HG03066 (cell line): ENCODE data around the gene SGCG.

ENCODE experiments used
- ATAC-seq: cut with Tn5 transposase; IDR thresholded peaks from one replicate; pipeline ENCODE4 v1.9.1; 2021; ENCODE audit warnings: low read depth; ENCODE audit not compliant: unreplicated experiment

The SGCG gene

GRCh38 chr13:23323946-23324709, 143.3 kb downstream of the SGCG start:
- ATAC-seq, result no peak

- ATAC-seq, result peak; percentile 38
Measured at GRCh38 chr13:23325191-23325590, 144.4 kb downstream of the SGCG start.

- no peak for ATAC-seq
Measured at GRCh38 chr13:23330356-23330755, 149.6 kb downstream of the SGCG start.

- no peak for ATAC-seq
Measured at GRCh38 chr13:23339225-23339624, 158.4 kb downstream of the SGCG start.

- no peak for ATAC-seq
Measured at GRCh38 chr13:23344931-23345595, 164.3 kb downstream of the SGCG start.

GRCh38 chr13:23347601-23348000, 166.8 kb downstream of the SGCG start:
- ATAC-seq, result no peak

GRCh38 chr13:23348262-23349127, 167.7 kb downstream of the SGCG start:
- ATAC-seq, result no peak

- no peak for ATAC-seq
Measured at GRCh38 chr13:23349161-23349897, 168.6 kb downstream of the SGCG start.

GRCh38 chr13:23350009-23350408, 169.2 kb downstream of the SGCG start:
- no peak for ATAC-seq

GRCh38 chr13:23352161-23352560, 171.4 kb downstream of the SGCG start:
- ATAC-seq, result no peak

- no peak for ATAC-seq
Measured at GRCh38 chr13:23354520-23354919, 173.7 kb downstream of the SGCG start.

- no peak for ATAC-seq
Measured at GRCh38 chr13:23356368-23356767, 175.6 kb downstream of the SGCG start.

- no peak for ATAC-seq
Measured at GRCh38 chr13:23357349-23357748, 176.6 kb downstream of the SGCG start.

GRCh38 chr13:23359882-23360281, 179.1 kb downstream of the SGCG start:
- ATAC-seq, result no peak

- ATAC-seq, result no peak
Measured at GRCh38 chr13:23365652-23366051, 184.9 kb downstream of the SGCG start.

- ATAC-seq, result no peak
Measured at GRCh38 chr13:23367907-23368306, 187.1 kb downstream of the SGCG start.

- ATAC-seq, result no peak
Measured at GRCh38 chr13:23372264-23372906, 191.6 kb downstream of the SGCG start.
